ENCODE results near the gene FAM50A.

DNA sequence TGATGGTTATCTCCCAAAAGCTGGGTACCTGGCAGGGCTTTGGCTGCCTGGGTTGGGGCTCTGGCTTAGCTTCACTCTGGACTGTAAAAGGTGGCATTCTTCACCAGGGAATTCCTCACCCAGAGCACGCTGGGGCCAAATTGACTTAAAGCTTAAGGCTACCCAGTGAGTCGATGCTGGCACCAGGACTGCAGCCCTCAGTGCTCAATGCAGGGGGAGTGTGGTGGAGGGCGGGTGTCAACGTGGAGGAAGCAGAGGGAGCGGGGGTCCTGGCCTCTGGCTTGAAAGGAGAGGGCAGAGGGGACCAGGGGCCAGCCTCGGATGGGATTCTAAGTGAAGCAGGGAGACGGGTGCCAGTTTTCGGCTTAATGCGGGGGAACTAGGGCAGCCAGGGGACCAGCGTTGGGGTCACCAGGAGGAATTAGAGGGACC is 446 bp upstream of the FAM50A start:
- TF ChIP-seq, protein P1, sequence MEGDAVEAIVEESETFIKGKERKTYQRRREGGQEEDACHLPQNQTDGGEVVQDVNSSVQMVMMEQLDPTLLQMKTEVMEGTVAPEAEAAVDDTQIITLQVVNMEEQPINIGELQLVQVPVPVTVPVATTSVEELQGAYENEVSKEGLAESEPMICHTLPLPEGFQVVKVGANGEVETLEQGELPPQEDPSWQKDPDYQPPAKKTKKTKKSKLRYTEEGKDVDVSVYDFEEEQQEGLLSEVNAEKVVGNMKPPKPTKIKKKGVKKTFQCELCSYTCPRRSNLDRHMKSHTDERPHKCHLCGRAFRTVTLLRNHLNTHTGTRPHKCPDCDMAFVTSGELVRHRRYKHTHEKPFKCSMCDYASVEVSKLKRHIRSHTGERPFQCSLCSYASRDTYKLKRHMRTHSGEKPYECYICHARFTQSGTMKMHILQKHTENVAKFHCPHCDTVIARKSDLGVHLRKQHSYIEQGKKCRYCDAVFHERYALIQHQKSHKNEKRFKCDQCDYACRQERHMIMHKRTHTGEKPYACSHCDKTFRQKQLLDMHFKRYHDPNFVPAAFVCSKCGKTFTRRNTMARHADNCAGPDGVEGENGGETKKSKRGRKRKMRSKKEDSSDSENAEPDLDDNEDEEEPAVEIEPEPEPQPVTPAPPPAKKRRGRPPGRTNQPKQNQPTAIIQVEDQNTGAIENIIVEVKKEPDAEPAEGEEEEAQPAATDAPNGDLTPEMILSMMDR (conservative IDR thresholded peaks at IDR 0.05; ENCODE audit: low read depth, low read length): no peak
- no peak for TF ChIP-seq POLR2A (IDR thresholded peaks at IDR 0.05; ENCODE audit: low read depth, low read length)
- TF ChIP-seq RCOR1 (IDR thresholded peaks at IDR 0.05; ENCODE audit: insufficient replicate concordance, low read length): no peak
- TF ChIP-seq RAD21 (IDR thresholded peaks at IDR 0.05; ENCODE audit: low read length): no peak
- TF ChIP-seq, protein P2, sequence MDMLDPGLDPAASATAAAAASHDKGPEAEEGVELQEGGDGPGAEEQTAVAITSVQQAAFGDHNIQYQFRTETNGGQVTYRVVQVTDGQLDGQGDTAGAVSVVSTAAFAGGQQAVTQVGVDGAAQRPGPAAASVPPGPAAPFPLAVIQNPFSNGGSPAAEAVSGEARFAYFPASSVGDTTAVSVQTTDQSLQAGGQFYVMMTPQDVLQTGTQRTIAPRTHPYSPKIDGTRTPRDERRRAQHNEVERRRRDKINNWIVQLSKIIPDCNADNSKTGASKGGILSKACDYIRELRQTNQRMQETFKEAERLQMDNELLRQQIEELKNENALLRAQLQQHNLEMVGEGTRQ (IDR thresholded peaks at IDR 0.05; ENCODE audit: low read depth, low read length): no peak
- no peak for TF ChIP-seq CEBPB (IDR thresholded peaks at IDR 0.05; ENCODE audit: low read depth, low read length)
- no peak for TF ChIP-seq SMC3 (IDR thresholded peaks at IDR 0.05; ENCODE audit: low read depth, low read length)
- TF ChIP-seq NFE2L2 (IDR thresholded peaks at IDR 0.05; ENCODE audit: low read depth, low read length): no peak
